Common myeloid progenitor, CD34-positive (primary cell): ENCODE results near the gene FBXW2.
A peak's percentile ranks its signal among the peaks of the same experiment; 100 is the strongest.

Source experiments
- CTCF ChIA-PET: fragments of 350-600 bp; sonication (Branson Sonifier 250); formaldehyde crosslinking; loops from one replicate; lab custom pipeline; 2021; ENCODE audit warnings: antibody characterized with exemption; lab: Charles Lee
- POLR2A ChIA-PET: fragments of 350-600 bp; sonication (Branson Sonifier 250); formaldehyde crosslinking; loops from one replicate; lab custom pipeline; 2021; ENCODE audit warnings: antibody characterized with exemption; lab: Charles Lee
- DNase-seq, 3 donors: peaks; one replicate each; pipeline versions ENCODE4 v3.0.0 to v3.0.0-alpha.2; 2013
- H3K27ac ChIP-seq, 2 experiments: 1 replicate in 1 of 2; 2 replicates in 1 of 2; pipeline ENCODE4 v1.7.0; 2013; ENCODE audit warnings: inconsistent platforms in 2 of 2, low read length in 2 of 2, mild to moderate bottlenecking in 2 of 2, low read depth in 1 of 2, moderate library complexity in 1 of 2; ENCODE audit not compliant: severe bottlenecking in 2 of 2, insufficient read depth in 1 of 2, poor library complexity in 1 of 2
- H3K27me3 ChIP-seq, 5 experiments: replicated peaks in 2 of 5; 1 replicate in 3 of 5; 2 replicates in 2 of 5; pipeline versions ENCODE4 v1.6.1 to v1.7.0; 2013; ENCODE audit warnings: low read length in 4 of 5, mild to moderate bottlenecking in 2 of 5, moderate library complexity in 2 of 5, inconsistent platforms in 1 of 5; ENCODE audit not compliant: insufficient read depth in 5 of 5, control insufficient read depth in 4 of 5
- H3K36me3 ChIP-seq, 4 experiments: 1 replicate in 2 of 4; 2 replicates in 2 of 4; pipeline versions ENCODE4 v1.6.1 to v1.7.0; 2013; ENCODE audit warnings: low read length in 3 of 4, control low read depth in 1 of 4, mild to moderate bottlenecking in 1 of 4; ENCODE audit not compliant: control insufficient read depth in 4 of 4, insufficient read depth in 4 of 4
- H3K4me1 ChIP-seq, 4 experiments: 1 replicate in 3 of 4; 2 replicates in 1 of 4; pipeline versions ENCODE4 v1.6.1 to v1.7.1; 2013; ENCODE audit warnings: low read length in 3 of 4, mild to moderate bottlenecking in 3 of 4, control low read depth in 1 of 4, inconsistent platforms in 1 of 4, moderate library complexity in 1 of 4; ENCODE audit not compliant: control insufficient read depth in 4 of 4, insufficient read depth in 4 of 4; ENCODE audit errors: control extremely low read depth in 1 of 4
- H3K4me3 ChIP-seq, 7 experiments: 1 replicate in 4 of 7; 2 replicates in 3 of 7; pipeline versions ENCODE4 v1.5.1 to v1.7.0; 2013; ENCODE audit warnings: mild to moderate bottlenecking in 7 of 7, low read length in 6 of 7, moderate library complexity in 6 of 7, inconsistent platforms in 2 of 7, low read depth in 2 of 7, control low read depth in 1 of 7; ENCODE audit not compliant: insufficient read depth in 4 of 7, control insufficient read depth in 1 of 7; ENCODE audit errors: extremely low read depth in 1 of 7
- H3K9me3 ChIP-seq, 5 experiments: 1 replicate in 4 of 5; 2 replicates in 1 of 5; pipeline versions ENCODE4 v1.6.1 to v1.7.1; 2013; ENCODE audit warnings: low read length in 4 of 5, mild to moderate bottlenecking in 2 of 5, inconsistent platforms in 1 of 5, low read depth in 1 of 5, moderate library complexity in 1 of 5; ENCODE audit not compliant: control insufficient read depth in 4 of 5, insufficient read depth in 2 of 5; ENCODE audit errors: control extremely low read depth in 1 of 5
- WGBS: methylation state at CpG from one replicate; pipeline ENCODE4 v1.1.5; 2013; ENCODE audit not compliant: insufficient coverage; 5-methylcytosine and 5-hydroxymethylcytosine counted together

The FBXW2 gene

GRCh38 chr9:120714088-120714845 lies 78.9 kb downstream of the FBXW2 start, which contains the start of gene MEGF9:
TSS of gene MEGF9 (minus strand) at chr9:120714470. CDS start at chr9:120714358, 112 bp downstream.
- Histone ChIP-seq H3K27ac (peak within 1 kb of the TSS in 1 of 2 experiments; percentile 61), H3K9me3 (no peaks in the 10 kb centered on the region), H3K4me1 (peaks cover 5 to 47% (median 32%) of the 10 kb centered on the region in 4 experiments), H3K36me3 (no peaks in the 10 kb centered on the region), H3K4me3 (peak within 1 kb of the TSS; percentile 53 to 92 (median 82)), H3K27me3 (peaks cover 0 to 5% (median 0%) of the 10 kb centered on the region in 5 experiments)
- ChIA-PET CTCF (interaction anchor here (1.0 to 1.9 kb wide), 5 partner anchors 8 to 70 kb away, joined by 3 to 5 read pairs (median 3); no protein-coding TSS in a partner anchor), POLR2A (interaction anchor here (0.5 kb wide), 1 partner anchor 20 kb away, joined by 4 read pairs; no protein-coding TSS in a partner anchor)
- under 1% methylated on average over 94 of the region's 102 CpGs for WGBS
- peak; percentile 96 to 98 (median 98) for DNase-seq

GRCh38 chr9:120713257-120714087 lies 79.7 kb downstream of the FBXW2 start:
- Histone ChIP-seq H3K27me3 (peaks cover 0 to 5% (median 0%) of the 10 kb centered on the region in 5 experiments), H3K4me1 (peaks cover 5 to 47% (median 32%) of the 10 kb centered on the region in 4 experiments), H3K36me3 (no peaks in the 10 kb centered on the region), H3K27ac (peak overlapping the region in 1 of 2 experiments; percentile 61), H3K4me3 (peak overlapping the region; percentile 53 to 92 (median 82)), H3K9me3 (no peaks in the 10 kb centered on the region)
- POLR2A ChIA-PET: interaction anchor here (0.6 kb wide), 1 partner anchor 13 kb away, joined by 7 read pairs; no protein-coding TSS in a partner anchor
- WGBS: 1% methylated on average over 42 of the region's 50 CpGs
- peak in 2 of 3 donors; percentile 43 to 49 for DNase-seq
- CTCF ChIA-PET: interaction anchor here (1.4 kb wide), 2 partner anchors 19 to 29 kb away, joined by 3 to 4 read pairs; no protein-coding TSS in a partner anchor

- H3K27ac ChIP-seq: no peak overlapping the region
- 41% methylated on average over 3 of the region's 4 CpGs for WGBS
- H3K4me3 ChIP-seq: peak overlapping the region in 6 of 7 experiments; percentile 74 to 92 (median 83)
- CTCF ChIA-PET: interaction anchor here (0.9 to 1.8 kb wide), 8 partner anchors 12 to 95 kb away, joined by 3 to 7 read pairs (median 4); no protein-coding TSS in a partner anchor
- no peak for DNase-seq
- H3K9me3 ChIP-seq: no peaks in the 10 kb centered on the region
- POLR2A ChIA-PET: interaction anchor here (0.6 kb wide), 1 partner anchor 12 kb away, joined by 7 read pairs; no protein-coding TSS in a partner anchor
- peaks cover 0 to 5% (median 0%) of the 10 kb centered on the region in 5 experiments for H3K27me3 ChIP-seq
- no peaks in the 10 kb centered on the region for H3K36me3 ChIP-seq
- H3K4me1 ChIP-seq: peaks cover 5 to 47% (median 32%) of the 10 kb centered on the region in 4 experiments
These were observed 80.6 kb downstream of the FBXW2 start for GRCh38 chr9:120712539-120713031.

GRCh38 chr9:120711841-120712538 lies 81.2 kb downstream of the FBXW2 start:
- CTCF ChIA-PET: interaction anchor here (0.9 to 1.8 kb wide), 7 partner anchors 12 to 94 kb away, joined by 3 to 7 read pairs (median 3); no protein-coding TSS in a partner anchor
- Histone ChIP-seq H3K36me3 (no peaks in the 10 kb centered on the region), H3K27ac (no peak overlapping the region), H3K4me1 (peaks cover 5 to 47% (median 32%) of the 10 kb centered on the region in 4 experiments), H3K4me3 (peak overlapping the region in 6 of 7 experiments; percentile 74 to 92 (median 83)), H3K9me3 (no peaks in the 10 kb centered on the region), H3K27me3 (peaks cover 0 to 5% (median 0%) of the 10 kb centered on the region in 5 experiments)
- WGBS: 21% methylated on average over 2 of the region's 5 CpGs
- peak in 1 of 3 donors; percentile 20 for DNase-seq
- POLR2A ChIA-PET: interaction anchor here (0.7 kb wide), 1 partner anchor 9 kb away, joined by 3 read pairs; no protein-coding TSS in a partner anchor

- ChIA-PET CTCF (interaction anchor here (0.7 to 1.8 kb wide), 3 partner anchors 11 to 51 kb away, joined by 3 to 7 read pairs (median 3); no protein-coding TSS in a partner anchor), POLR2A (interaction anchor here (0.7 kb wide), 1 partner anchor 9 kb away, joined by 3 read pairs; no protein-coding TSS in a partner anchor)
- Histone ChIP-seq H3K27ac (no peak overlapping the region), H3K36me3 (no peaks in the 10 kb centered on the region), H3K4me1 (peaks cover 5 to 47% (median 32%) of the 10 kb centered on the region in 4 experiments), H3K27me3 (peaks cover 0 to 5% (median 0%) of the 10 kb centered on the region in 5 experiments), H3K9me3 (no peaks in the 10 kb centered on the region), H3K4me3 (peak overlapping the region in 3 of 7 experiments; percentile 19 to 74 (median 45))
- DNase-seq: peak in 2 of 3 donors; percentile 26 to 32
These were observed 81.9 kb downstream of the FBXW2 start for GRCh38 chr9:120711354-120711753.
